ENCODE measurements around the gene RND2.

Gene RND2

GRCh38 chr17:43006639-43007551 is 18.1 kb upstream of the RND2 start, which contains the start of gene IFI35:
IFI35 (plus strand) TSS chr17:43006784; CDS start chr17:43006948, 164 bp downstream.
- H3K4me1 ChIP-seq (ENCODE audit: control insufficient read depth, insufficient read depth, low read length), result 0 out of 2 replicates have a peak, but pooled peaks cover 1% of the 10 kb centered on the region
- no peaks in the 10 kb centered on the region for H3K27me3 ChIP-seq (ENCODE audit: control insufficient read depth, insufficient read depth, low read length)
- WGBS (ENCODE audit: insufficient coverage, insufficient read length), result no CpG with 5 or more reads among the region's 18 CpGs
- peak within 1 kb of the TSS; percentile 4; the same call in 1 of the 2 replicates for H3K4me3 ChIP-seq (ENCODE audit: low read length)
- no peaks in the 10 kb centered on the region for H3K9me3 ChIP-seq (ENCODE audit: control insufficient read depth, insufficient read depth, low read length)
- H3K36me3 ChIP-seq (ENCODE audit: control insufficient read depth, insufficient read depth, low read length), result peaks cover 14% of the 10 kb centered on the region; the same call in 1 of the 2 replicates
- H3K27ac ChIP-seq (ENCODE audit: low read length), result no peak within 1 kb of the TSS
- DNase-seq (ENCODE audit: low read depth, low spot score), result no peak

- Histone ChIP-seq H3K9me3 (ENCODE audit: control insufficient read depth, insufficient read depth, low read length) (no peaks in the 10 kb centered on the region), H3K27ac (ENCODE audit: low read length) (no peak overlapping the region), H3K27me3 (ENCODE audit: control insufficient read depth, insufficient read depth, low read length) (no peaks in the 10 kb centered on the region), H3K4me3 (ENCODE audit: low read length) (no peak overlapping the region), H3K36me3 (ENCODE audit: control insufficient read depth, insufficient read depth, low read length) (peaks cover 9% of the 10 kb centered on the region; the same call in 1 of the 2 replicates), H3K4me1 (ENCODE audit: control insufficient read depth, insufficient read depth, low read length) (peaks cover 6% of the 10 kb centered on the region; the same call in 1 of the 2 replicates)
- DNase-seq (ENCODE audit: low read depth, low spot score), result no peak
- whole genome bisulfite sequencing (ENCODE audit: insufficient coverage, insufficient read length), result no CpG with 5 or more reads among the region's 5 CpGs
These were observed 14.2 kb upstream of the RND2 start for GRCh38 chr17:43010667-43011308.

DNA sequence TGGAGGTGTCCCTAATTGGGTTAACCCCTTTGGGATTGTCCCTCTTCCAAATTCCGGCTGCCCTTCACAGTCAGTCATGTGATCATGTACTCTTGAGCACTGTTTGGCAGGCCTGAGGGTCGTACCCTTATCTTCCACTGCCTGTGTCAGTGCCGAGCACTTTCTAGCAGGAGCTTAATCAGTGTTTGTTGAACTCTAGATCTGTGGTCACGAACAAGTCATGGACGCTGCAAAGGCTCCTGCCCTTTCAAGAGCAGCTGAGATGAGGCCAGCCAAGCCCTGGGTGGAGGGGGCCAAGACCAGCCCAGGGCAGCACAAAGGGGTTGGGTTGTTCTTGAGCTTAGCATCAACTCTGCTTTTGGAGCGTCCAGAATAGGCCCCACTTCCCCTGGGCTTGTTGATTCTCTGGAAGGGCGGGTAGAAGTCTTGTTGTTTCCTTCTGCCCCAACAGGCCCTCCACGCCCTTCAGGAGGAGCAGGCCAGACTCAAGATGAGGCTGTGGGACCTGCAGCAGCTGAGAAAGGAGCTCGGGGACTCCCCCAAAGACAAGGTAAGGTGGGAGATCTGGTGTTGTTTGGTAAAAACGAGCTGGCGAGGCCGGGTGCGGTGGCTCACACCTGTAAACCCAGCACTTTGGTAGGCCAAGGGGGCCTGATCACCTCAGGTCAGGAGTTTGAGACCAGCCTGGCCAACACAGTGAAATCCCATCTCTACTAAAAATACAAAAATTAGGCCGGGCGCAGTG is 13.1 kb upstream of the RND2 start:
- H3K27ac ChIP-seq (ENCODE audit: low read length), result no peak overlapping the region
- peaks cover 7% of the 10 kb centered on the region; the same call in 1 of the 2 replicates for H3K4me1 ChIP-seq (ENCODE audit: control insufficient read depth, insufficient read depth, low read length)
- H3K4me3 ChIP-seq (ENCODE audit: low read length), result no peak overlapping the region
- DNase-seq (ENCODE audit: low read depth, low spot score), result no peak
- H3K27me3 ChIP-seq (ENCODE audit: control insufficient read depth, insufficient read depth, low read length), result no peaks in the 10 kb centered on the region
- H3K36me3 ChIP-seq (ENCODE audit: control insufficient read depth, insufficient read depth, low read length), result peaks cover 16% of the 10 kb centered on the region; the same call in 1 of the 2 replicates
- WGBS (ENCODE audit: insufficient coverage, insufficient read length), result no CpG with 5 or more reads among the region's 15 CpGs
- no peaks in the 10 kb centered on the region for H3K9me3 ChIP-seq (ENCODE audit: control insufficient read depth, insufficient read depth, low read length)

DNA sequence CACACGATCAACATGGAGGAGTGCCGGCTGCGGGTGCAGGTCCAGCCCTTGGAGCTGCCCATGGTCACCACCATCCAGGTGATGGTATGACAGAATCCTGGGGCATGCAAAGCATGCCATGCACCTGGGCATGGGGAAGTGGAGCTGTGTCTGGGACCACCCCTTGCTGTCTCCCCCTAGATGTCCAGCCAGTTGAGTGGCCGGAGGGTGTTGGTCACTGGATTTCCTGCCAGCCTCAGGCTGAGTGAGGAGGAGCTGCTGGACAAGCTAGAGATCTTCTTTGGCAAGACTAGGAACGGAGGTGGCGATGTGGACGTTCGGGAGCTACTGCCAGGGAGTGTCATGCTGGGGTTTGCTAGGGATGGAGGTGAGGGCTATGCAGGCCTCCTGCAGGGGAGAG is 11.7 kb upstream of the RND2 start:
- no peak for DNase-seq (ENCODE audit: low read depth, low spot score)
- Histone ChIP-seq H3K27me3 (ENCODE audit: control insufficient read depth, insufficient read depth, low read length) (no peaks in the 10 kb centered on the region), H3K27ac (ENCODE audit: low read length) (no peak overlapping the region), H3K4me1 (ENCODE audit: control insufficient read depth, insufficient read depth, low read length) (peaks cover 7% of the 10 kb centered on the region; the same call in 1 of the 2 replicates), H3K4me3 (ENCODE audit: low read length) (no peak overlapping the region), H3K36me3 (ENCODE audit: control insufficient read depth, insufficient read depth, low read length) (peaks cover 24% of the 10 kb centered on the region), H3K9me3 (ENCODE audit: control insufficient read depth, insufficient read depth, low read length) (no peaks in the 10 kb centered on the region)
- no CpG with 5 or more reads among the region's 8 CpGs for WGBS (ENCODE audit: insufficient coverage, insufficient read length)

DNA sequence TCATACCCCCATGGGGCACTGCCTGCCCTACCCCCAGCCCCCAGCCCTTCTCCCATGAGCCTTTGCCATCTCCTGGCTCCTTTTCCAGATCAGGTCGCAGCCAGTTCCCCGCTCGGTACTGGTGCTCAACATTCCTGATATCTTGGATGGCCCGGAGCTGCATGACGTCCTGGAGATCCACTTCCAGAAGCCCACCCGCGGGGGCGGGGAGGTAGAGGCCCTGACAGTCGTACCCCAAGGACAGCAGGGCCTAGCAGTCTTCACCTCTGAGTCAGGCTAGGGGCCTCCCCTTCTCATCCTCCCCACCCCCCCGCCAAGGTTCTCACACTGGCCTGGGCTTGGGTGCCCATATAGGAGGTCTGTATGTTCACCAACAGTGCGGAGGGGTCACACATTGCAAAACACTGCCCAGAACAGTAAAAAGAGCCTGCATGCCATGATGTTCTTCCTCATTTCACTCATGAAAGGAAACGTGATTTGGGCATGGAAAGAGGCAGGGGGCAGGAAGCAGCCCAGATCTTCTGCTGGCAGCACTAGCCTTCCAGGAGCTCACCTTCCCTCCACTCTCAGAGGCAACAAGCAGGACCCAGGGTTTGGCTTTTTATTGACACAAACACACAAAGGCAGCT is 10.9 kb upstream of the RND2 start:
- no peak for DNase-seq (ENCODE audit: low read depth, low spot score)
- WGBS (ENCODE audit: insufficient coverage, insufficient read length), result no CpG with 5 or more reads among the region's 12 CpGs
- Histone ChIP-seq H3K27ac (ENCODE audit: low read length) (no peak overlapping the region), H3K36me3 (ENCODE audit: control insufficient read depth, insufficient read depth, low read length) (peaks cover 27% of the 10 kb centered on the region), H3K9me3 (ENCODE audit: control insufficient read depth, insufficient read depth, low read length) (no peaks in the 10 kb centered on the region), H3K27me3 (ENCODE audit: control insufficient read depth, insufficient read depth, low read length) (no peaks in the 10 kb centered on the region), H3K4me3 (ENCODE audit: low read length) (no peak overlapping the region), H3K4me1 (ENCODE audit: control insufficient read depth, insufficient read depth, low read length) (peaks cover 7% of the 10 kb centered on the region; the same call in 1 of the 2 replicates)

- Histone ChIP-seq H3K27ac (ENCODE audit: low read length) (no peak overlapping the region), H3K36me3 (ENCODE audit: control insufficient read depth, insufficient read depth, low read length) (peaks cover 27% of the 10 kb centered on the region)
- no peak for DNase-seq (ENCODE audit: low read depth, low spot score)
These were observed 10.1 kb upstream of the RND2 start for GRCh38 chr17:43014649-43015542.

DNA sequence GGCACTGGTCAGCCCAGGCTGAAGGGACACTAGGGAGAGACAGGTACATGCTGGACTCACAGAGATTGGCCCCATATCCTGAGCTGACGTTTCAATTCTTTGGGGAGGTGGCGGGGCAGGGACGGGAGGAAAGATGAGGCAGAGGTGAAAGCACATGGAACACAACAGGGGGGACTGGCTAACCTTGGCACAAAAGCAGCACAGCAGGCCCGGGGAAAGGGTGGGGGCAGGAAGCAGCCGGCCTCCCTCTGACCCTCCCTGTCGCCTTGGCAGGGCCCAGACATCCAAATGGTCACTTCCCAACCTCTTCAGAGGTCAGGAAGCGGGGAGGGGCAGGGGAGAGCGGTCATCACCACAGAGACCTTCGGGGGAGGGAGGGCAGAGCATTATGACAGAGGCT is 9.5 kb upstream of the RND2 start:
- Histone ChIP-seq H3K36me3 (ENCODE audit: control insufficient read depth, insufficient read depth, low read length) (peaks cover 27% of the 10 kb centered on the region), H3K4me1 (ENCODE audit: control insufficient read depth, insufficient read depth, low read length) (peaks cover 7% of the 10 kb centered on the region; the same call in 1 of the 2 replicates), H3K27ac (ENCODE audit: low read length) (no peak overlapping the region), H3K4me3 (ENCODE audit: low read length) (no peak overlapping the region), H3K27me3 (ENCODE audit: control insufficient read depth, insufficient read depth, low read length) (no peaks in the 10 kb centered on the region), H3K9me3 (ENCODE audit: control insufficient read depth, insufficient read depth, low read length) (no peaks in the 10 kb centered on the region)
- no CpG with 5 or more reads among the region's 9 CpGs for WGBS (ENCODE audit: insufficient coverage, insufficient read length)
- DNase-seq (ENCODE audit: low read depth, low spot score), result no peak

More at GRCh38 chr17:43014649-43015542, 10.1 kb upstream of the RND2 start:
- WGBS (ENCODE audit: insufficient coverage, insufficient read length), result no CpG with 5 or more reads among the region's 8 CpGs
- Histone ChIP-seq H3K27me3 (ENCODE audit: control insufficient read depth, insufficient read depth, low read length) (no peaks in the 10 kb centered on the region), H3K4me3 (ENCODE audit: low read length) (no peak overlapping the region), H3K4me1 (ENCODE audit: control insufficient read depth, insufficient read depth, low read length) (peaks cover 7% of the 10 kb centered on the region; the same call in 1 of the 2 replicates), H3K9me3 (ENCODE audit: control insufficient read depth, insufficient read depth, low read length) (no peaks in the 10 kb centered on the region)

DNA sequence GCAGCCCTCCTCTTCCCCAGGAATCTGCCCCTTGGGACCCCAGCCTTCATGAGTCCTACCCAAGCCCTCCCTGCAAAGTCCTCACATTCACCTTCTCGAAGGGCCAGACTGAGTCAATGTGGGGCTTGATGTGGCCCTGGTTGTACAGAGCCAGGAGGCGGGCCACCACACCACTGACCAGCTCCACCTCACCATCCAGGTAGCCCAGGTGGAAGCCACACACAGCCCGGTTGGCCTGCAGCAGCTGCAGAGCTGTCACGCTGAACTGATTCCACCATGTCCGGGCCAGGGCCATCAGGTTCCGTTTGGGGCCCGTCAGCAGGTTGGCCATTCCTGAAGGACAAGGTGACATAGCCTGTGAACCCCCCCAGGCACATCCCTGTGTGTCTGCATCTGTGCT is 8.8 kb upstream of the RND2 start:
- whole genome bisulfite sequencing (ENCODE audit: insufficient coverage, insufficient read length), result no CpG with 5 or more reads among the region's 7 CpGs
- H3K36me3 ChIP-seq (ENCODE audit: control insufficient read depth, insufficient read depth, low read length), result peaks cover 27% of the 10 kb centered on the region
- peaks cover 7% of the 10 kb centered on the region; the same call in 1 of the 2 replicates for H3K4me1 ChIP-seq (ENCODE audit: control insufficient read depth, insufficient read depth, low read length)
- no peak for DNase-seq (ENCODE audit: low read depth, low spot score)
- no peak overlapping the region for H3K4me3 ChIP-seq (ENCODE audit: low read length)
- no peaks in the 10 kb centered on the region for H3K9me3 ChIP-seq (ENCODE audit: control insufficient read depth, insufficient read depth, low read length)
- H3K27me3 ChIP-seq (ENCODE audit: control insufficient read depth, insufficient read depth, low read length), result no peaks in the 10 kb centered on the region
- H3K27ac ChIP-seq (ENCODE audit: low read length), result no peak overlapping the region
